ENCODE measurements around the gene GALNT17. TPM values are rescaled to one million over a fixed set of nuclear protein-coding genes. Genes with fewer than 3 reads are reported as not detected.

The GALNT17 gene
- total RNA-seq, 1 donor from 2014 or later = 57.9 TPM

DNA sequence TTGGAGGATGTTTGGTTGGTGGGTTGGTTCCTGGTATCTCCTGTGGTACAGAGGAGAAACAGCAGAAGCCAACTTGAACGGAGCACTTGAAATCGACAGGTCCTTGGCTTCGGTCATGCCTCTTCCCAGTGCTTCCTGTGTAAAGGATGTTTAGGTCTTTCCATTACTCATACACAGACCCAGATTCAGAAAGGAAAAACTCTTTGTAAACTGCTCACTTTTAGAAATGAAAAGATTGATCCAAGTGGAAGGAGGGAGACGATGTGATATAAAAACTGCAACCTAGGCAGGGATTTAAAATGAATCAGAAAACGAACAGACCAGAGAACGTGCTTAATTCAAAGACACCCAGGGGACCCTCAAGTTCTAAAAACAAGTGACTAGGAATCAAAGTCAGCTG lies 338.4 kb downstream of the GALNT17 start:
- no peak for DNase-seq
- intact Hi-C loops (cut with micrococcal nuclease) = no loop called here
- no peak for ATAC-seq

DNA sequence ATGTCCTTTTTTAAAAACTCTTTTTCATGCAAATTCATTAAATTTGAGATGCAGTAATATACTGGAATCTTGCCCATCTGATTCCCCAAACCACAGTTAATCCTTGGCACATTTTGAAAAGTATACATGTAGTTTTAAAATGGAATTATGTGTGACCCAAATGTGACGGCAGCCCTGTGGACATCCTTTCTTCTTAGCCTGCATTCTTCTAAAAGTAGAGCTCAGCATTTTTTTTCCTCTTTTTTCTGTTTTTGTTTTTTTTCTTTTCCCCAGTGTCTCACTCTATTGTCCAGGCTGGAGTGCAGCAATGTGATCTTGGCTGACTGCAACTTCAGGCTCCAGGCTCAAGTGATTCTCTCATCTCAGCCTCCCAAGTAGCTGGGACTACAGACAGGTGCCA lies 338.9 kb downstream of the GALNT17 start:
- DNase-seq = no peak
- intact Hi-C loops (cut with micrococcal nuclease) = no loop called here
- ATAC-seq = no peak

DNA sequence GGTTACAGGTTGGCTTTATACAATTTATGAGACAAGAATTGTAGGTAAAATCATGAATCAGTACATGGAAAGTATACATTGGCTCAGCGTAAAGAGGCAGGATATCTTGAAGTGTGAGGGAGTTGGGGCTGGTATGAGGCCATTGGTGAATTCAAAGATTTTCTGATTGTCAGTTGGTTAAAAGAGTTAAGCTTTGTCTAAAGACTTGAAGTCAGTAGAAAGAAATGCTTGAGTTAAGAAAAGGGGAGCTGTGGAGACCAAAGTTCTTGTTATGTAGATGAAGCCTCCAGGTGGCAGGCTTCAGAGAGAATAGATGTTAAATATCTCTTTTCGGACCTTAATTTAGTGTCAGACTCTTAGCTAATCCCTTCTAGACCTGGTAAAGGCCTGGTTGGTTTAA lies 341.0 kb downstream of the GALNT17 start:
- no peak for DNase-seq
- intact Hi-C loops (cut with micrococcal nuclease) = no loop called here
- ATAC-seq = no peak

DNA sequence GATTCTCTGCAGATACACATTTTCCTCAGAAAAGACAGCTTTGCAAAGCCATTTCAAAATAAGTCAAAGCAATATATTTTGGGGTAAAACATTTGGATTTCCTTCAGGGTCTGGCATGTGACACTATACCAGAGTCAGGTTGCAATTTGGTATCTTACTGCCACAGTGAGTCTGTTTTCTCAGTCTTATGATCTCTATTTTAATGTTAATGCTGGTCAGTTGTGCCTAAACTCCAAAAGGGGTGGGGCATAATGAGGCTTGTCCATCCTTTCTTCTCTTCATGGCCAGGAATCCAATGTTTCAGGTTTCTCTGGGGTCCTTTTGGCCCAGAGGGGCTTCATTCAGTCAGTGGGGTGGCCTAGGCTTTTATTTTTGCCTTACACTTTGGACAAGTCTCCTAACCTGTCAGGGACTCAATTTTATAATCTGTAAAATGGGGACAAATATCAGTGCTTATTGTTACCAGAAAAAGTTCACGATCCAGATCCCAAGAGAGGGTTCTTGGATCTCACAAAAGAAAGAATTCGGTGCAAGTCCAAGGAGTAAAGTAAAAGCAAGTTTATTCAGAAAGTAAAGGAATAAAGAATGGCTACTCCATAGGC lies 341.5 kb downstream of the GALNT17 start:
- intact Hi-C loops (cut with micrococcal nuclease) = no loop called here
- ATAC-seq (no peak), DNase-seq (no peak)

DNA sequence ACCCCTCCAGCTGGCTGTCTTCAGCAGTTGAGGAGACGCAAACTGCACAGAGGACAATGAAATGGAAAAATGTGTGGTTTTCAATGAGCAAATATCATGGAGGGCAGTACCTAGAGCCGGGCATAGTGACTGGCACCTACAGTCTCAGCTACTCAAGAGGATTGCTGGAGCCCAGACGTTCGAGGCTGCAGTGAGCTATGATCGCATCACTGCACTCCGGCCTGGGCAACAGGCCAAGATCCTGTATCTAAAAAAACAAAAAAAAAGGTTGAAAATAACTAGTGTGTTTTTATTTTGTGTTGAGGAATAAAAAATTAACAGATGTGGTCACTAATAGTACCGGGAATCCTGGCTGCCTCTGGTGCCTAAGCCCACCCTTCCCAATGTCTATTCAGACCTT lies 345.5 kb downstream of the GALNT17 start:
- ATAC-seq = no peak
- intact Hi-C loops (cut with micrococcal nuclease) = no loop called here
- no peak for DNase-seq

DNA sequence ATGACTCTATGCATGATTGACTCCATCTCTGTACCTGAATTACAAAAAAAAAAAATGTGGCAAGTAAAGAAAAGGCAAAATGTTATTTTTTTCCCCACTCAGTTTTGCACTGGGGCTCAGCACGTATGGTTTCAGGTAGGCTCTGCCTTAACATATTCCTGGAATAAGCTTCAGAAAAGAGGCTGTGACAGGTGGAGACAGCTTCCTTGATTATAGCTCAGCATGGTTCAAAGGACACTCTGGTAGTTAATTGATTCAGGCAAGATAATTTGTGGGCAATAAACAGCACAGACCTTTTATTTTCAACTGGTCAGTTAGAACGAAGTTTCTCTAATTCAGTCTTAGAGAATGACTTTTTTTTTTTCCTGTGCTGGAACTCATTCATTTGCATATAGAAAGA lies 347.3 kb downstream of the GALNT17 start:
- ATAC-seq = no peak
- DNase-seq = no peak
- intact Hi-C loops (cut with micrococcal nuclease) = no loop called here

DNA sequence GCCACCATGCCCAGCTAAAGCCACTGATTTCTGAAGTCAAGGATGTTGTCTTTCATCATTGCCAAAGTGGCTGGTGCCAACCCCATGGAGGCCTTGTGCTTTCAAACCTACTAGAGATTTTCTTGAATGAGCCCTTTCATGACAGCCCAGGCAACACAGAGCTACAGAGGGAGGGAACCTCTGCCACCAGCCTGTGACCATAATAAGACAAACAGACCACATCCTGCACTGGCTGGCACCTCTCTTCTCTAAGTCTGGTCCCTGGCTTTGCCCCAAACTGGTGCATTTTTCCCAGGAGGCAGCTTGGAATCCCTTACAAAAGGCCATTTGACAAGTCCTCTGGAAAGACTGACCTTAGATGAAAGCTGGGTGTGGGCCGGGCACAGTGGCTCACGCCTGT lies 348.8 kb downstream of the GALNT17 start:
- no peak for DNase-seq
- ATAC-seq = no peak
- intact Hi-C loops (cut with micrococcal nuclease) = no loop called here

DNA sequence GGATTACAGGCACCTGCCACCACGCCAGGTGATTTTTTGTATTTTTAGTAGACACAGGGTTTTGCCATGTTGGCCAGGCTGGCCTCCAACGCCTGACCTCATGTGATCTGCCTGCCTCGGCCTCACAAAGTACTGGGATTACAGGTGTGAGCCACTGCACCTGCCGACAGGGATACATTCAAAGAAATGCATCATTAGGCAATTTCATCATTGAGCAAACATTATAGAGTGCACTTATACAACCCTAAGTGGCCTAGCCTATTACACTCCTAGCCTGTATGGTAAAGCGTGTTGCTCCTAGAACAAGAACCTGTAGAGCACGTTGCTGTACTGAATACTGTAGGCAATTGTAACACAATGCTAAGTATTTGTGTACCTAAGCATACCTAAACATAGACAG lies 350.3 kb downstream of the GALNT17 start:
- no peak for DNase-seq
- ATAC-seq = no peak
- intact Hi-C loops (cut with micrococcal nuclease) = no loop called here

DNA sequence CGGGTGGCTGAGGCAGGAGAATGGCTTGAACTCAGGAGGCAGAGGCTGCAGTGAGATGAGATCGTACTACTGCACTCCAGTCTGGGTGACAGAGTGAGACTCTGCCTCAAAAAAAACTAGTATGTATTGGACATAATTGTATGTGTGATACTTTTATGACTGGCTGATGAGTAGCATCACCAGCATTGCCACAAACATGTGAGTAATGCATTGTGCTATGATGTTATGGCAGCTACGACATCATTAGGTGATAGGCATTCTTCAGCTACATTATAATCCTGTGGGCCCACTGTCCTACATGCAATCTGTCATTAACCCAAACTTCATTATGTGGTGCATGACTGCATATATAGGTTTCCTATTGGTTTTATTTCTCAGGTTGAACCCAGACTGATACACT lies 352.4 kb downstream of the GALNT17 start:
- ATAC-seq (no peak), DNase-seq (no peak)
- intact Hi-C loops (cut with micrococcal nuclease) = no loop called here

DNA sequence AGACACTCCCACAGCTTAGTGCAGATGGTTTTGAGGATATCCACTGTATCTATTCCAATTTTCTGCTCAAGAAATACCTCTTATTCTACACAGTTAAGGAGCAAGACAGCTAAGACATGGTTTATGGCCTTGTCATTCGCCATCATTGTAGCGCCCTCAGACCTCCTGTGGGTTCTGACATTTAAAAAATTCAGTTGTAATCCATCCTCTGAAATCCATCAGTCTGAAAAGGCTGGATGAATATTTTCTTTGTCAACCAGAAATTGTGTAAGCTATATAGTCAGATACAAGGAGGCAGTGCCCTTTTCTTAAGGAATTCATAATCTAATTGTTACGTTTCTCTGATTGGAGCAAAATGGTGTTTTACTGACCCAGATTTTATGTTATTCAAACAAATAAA lies 353.6 kb downstream of the GALNT17 start:
- no peak for DNase-seq
- intact Hi-C loops (cut with micrococcal nuclease) = no loop called here
- ATAC-seq = no peak

DNA sequence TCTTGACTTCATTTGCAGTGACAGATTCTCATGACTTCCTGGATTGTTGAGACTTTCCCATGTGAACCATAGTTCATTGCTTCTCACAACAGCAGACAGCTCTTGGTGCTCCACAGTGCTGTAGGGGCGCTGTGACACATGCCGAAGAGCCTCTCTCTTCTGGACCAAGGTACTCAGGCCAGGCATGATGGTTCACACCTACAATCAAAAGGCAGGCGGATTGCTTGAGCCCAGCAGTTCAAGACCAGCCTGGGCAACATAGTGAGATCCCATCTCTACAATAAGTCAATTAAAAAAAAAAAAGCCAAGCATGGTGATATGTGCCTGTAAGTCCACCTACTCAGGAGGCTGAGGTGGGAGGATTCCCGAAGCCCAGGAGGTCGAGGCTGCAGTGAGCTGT lies 354.5 kb downstream of the GALNT17 start:
- intact Hi-C loops (cut with micrococcal nuclease) = no loop called here
- DNase-seq = no peak
- no peak for ATAC-seq

DNA sequence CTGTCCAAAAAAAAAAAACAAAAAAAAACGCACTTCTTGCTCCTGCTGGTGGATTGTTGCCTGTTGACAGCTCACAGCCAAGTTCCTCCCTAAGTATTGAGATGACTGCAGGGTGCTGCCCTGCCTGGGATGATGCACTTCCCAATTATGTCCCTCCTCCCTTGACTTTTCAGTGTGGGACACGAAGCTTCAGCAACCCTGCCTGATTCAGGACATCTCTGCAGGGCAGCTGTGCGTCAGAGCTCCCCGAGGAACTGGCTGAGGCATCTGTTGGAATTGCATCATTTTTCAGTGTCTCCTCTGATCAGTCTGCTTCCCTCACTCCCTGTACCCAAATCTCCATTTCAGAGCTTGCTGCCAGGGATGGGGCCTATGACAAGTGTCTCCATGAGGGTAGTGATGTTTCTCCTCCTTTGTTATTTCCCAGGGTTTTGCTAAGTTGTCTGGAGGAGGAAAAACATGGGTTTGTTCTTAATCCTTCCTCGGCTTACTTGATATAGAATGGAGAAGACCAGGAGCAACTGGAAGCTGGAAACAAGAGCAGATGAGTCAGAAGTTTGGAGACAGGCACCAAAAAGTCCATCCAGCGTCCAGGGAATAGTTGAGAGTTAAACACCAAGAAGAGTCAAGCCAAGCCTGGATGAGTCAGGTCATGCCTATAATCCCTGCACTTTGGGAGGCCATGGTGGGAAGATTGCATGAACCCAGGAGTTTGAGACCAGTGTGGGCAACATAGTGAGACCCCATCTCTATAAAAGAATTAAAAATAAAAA lies 355.1 kb downstream of the GALNT17 start:
- ATAC-seq (peak; percentile 64), DNase-seq (peak; percentile 50)
- intact Hi-C loops (cut with micrococcal nuclease) = no loop called here

DNA sequence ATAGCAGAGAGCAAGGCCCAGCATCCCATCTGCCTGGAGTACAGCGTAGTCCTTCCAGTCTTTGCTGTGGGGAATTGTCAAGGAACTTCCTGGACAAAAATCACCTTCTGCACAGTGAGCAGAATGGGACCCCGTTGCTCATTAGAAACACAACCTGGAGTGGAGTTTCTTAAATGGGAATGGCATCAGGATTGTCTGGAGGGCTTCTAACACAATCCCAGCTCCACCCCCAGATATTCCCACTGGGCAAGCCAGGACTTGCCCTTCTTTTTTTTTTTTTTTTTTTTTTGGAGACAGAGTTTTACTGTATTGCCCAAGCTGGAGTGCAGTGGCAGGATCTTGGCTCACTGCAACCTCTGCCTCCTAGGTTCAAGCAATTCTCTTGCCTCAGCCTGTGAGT lies 356.4 kb downstream of the GALNT17 start:
- DNase-seq (no peak), ATAC-seq (no peak)
- intact Hi-C loops (cut with micrococcal nuclease) = no loop called here

DNA sequence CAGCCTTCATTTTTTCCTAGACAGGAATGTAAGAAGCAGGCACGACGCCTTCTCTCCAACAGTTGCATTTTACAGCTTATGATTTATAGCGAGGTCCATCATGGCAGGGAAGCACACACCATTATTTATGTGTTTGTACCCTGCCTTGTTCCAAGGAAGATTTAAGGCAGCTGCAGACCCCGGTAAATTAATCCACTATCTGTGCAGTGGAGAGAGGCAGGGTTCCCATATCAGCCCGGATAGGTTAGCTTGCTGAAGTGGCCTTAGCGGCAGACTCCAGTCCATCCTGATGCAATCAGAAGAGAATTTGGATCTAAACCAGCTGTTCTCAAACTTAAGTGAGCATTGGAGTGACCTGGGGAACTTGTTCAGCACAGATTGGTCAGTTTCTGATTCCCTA lies 359.4 kb downstream of the GALNT17 start:
- ATAC-seq = peak; percentile 42
- intact Hi-C loops (cut with micrococcal nuclease) = no loop called here
- DNase-seq = no peak

DNA sequence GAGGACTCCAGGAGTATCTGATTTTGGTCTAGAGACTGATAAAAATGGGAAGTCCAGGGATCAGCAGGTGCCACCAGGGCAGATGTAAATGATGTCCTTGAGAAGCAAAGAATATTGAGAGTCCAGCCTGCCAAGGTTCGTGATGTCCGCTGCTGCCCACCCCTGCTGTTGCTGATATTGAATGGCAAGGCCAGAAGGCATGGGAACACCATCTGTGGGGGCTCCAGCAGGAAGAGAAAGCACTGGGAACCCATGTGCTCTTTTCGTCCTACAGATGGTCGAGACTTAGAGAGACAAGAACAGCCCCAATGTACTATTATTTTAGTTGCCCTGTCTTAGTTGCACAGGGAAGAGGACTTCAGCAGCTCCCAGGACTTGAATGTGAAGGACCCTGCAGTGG lies 363.9 kb downstream of the GALNT17 start:
- ATAC-seq (no peak), DNase-seq (no peak)
- intact Hi-C loops (cut with micrococcal nuclease) = no loop called here

DNA sequence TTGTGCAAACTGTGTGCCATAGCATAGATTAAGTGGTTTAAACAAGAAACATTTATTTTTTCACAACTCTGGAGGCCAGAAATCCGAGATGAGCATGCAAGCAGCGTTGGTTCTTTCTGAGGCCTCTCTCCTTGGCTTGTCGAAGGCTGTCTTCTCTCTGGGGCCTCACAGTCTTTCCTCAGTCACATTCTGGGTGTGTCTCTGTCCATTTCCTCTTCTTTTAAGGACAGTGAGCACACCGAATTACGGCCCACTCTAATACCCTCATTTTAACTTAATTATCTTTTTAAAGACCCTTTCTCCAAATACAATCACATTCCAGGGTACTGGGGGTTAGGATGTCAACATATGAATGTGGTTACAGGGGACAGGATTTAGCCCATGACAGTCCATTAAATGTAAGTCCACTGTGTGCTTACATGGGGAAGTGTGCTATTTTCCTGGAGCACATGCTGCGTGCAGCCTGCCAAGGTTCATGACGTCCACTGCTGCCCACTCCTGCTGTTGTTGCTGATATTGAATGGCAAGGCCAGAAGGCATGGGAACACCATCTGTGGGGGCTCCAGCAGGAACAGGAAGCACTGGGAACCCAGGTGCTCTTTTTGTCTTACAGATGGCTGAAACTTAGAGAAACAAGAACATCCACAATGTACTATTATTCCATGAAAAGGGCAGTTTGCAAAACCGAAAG lies 365.5 kb downstream of the GALNT17 start:
- ATAC-seq (peak; percentile 93), DNase-seq (peak; percentile 64)
- intact Hi-C loops (cut with micrococcal nuclease) = no loop called here

DNA sequence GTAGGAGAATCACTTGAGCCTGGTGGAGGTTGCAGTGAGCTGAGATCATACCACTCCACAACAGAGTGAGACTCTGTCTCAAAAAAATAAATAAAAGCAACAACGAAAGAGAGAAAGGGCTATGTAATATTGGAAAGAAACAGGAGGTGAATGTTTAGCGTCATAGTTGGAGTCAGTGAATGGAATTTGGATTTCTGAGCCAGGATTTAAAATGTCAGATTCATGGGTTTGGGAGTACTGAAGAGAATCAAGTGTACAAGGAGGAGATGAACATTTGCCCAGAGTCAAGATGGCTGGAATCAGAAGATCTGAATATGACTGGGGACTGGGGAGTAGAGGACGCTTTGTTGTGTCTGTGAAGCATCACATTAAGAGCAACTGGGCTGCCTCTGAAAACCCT lies 366.4 kb downstream of the GALNT17 start:
- no peak for ATAC-seq
- intact Hi-C loops (cut with micrococcal nuclease) = no loop called here
- DNase-seq = no peak

DNA sequence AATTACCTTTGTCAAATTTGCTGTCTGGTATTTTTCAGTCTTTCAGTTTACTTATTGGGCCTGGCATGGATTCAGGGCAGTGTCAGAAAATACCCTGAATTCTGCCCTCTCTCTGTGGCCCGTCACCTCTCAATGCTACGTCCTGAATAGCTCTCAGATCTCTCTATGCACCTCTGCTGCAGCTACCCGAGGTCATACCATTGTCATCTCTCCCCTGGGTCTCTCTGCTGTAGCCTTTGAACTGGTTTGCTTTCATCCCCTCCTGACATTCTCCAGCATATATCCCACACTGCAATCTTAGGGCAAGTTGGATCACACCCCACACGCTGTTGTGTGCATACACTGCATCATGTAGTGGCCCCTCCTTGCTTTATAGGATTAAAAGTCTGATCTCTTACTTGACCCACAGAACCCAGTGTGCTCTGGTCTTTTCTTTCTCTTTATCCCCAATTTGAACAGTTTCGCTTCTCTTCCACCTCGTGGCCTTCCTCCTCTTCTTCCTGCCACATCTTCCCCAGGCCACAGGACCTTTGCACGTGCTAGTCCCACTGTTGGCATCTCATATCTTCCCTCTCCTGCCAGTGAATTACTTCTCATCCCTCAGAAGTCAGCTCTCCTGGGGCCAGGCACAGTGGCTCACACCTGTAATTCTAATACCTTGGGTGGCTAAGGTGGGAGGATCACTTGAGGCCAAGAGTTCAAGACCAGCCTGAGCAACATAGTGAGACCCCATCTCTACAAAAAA lies 372.9 kb downstream of the GALNT17 start:
- DNase-seq (no peak), ATAC-seq (no peak)
- intact Hi-C loops (cut with micrococcal nuclease) = no loop called here

DNA sequence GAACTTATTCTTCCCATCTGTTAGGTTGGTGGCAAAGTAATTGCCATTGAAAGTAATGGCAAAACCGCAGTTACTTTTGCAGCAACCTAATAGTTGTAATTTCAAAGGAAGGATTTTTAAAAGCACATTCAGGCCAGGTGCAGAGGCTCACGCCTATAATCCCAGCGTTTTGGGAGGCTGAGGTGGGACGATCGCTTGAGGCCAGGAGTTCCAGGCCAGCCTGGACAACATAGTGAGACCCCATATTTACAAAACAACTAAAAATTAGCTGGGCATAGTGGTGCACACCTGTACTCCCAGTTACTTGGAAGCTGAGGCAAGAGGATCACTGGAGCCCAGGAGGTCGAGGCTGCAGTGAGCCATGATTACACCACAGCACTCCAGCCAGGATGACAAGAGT lies 374.9 kb downstream of the GALNT17 start:
- intact Hi-C loops (cut with micrococcal nuclease) = no loop called here
- DNase-seq (no peak), ATAC-seq (no peak)
